ENCODE results near the gene BABAM2. TPM values are rescaled to one million over a fixed set of nuclear protein-coding genes. Genes with fewer than 3 reads are reported as not detected.

The BABAM2 gene
- total and polyA plus RNA-seq, 9 of the 15 experiments (the other 6 are each of a cell fraction or from before 2014, with no cell fraction given) = 10.9 to 37.4 (median 25.6) TPM

DNA sequence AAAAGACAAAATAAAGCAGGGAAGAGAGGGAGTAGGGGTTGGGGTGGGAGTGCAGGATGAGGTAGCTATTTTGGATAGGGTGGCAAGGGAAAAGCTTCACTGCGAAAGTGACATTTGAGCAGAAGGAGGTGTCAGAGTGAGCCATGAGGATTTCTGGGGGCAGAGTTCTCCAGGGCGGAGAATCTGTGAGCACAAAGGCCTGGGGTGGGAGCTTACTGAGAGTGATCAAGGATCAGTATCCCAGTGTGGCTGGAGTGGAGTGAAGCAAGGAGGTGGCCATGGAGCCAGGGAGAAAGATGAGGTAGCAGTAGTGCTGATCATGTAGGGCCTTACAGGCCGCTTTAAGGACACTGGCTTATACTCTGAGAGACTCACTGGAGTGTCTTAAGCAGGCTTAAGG is 291.3 kb downstream of the BABAM2 start (continued):
- TF ChIP-seq, protein P1, sequence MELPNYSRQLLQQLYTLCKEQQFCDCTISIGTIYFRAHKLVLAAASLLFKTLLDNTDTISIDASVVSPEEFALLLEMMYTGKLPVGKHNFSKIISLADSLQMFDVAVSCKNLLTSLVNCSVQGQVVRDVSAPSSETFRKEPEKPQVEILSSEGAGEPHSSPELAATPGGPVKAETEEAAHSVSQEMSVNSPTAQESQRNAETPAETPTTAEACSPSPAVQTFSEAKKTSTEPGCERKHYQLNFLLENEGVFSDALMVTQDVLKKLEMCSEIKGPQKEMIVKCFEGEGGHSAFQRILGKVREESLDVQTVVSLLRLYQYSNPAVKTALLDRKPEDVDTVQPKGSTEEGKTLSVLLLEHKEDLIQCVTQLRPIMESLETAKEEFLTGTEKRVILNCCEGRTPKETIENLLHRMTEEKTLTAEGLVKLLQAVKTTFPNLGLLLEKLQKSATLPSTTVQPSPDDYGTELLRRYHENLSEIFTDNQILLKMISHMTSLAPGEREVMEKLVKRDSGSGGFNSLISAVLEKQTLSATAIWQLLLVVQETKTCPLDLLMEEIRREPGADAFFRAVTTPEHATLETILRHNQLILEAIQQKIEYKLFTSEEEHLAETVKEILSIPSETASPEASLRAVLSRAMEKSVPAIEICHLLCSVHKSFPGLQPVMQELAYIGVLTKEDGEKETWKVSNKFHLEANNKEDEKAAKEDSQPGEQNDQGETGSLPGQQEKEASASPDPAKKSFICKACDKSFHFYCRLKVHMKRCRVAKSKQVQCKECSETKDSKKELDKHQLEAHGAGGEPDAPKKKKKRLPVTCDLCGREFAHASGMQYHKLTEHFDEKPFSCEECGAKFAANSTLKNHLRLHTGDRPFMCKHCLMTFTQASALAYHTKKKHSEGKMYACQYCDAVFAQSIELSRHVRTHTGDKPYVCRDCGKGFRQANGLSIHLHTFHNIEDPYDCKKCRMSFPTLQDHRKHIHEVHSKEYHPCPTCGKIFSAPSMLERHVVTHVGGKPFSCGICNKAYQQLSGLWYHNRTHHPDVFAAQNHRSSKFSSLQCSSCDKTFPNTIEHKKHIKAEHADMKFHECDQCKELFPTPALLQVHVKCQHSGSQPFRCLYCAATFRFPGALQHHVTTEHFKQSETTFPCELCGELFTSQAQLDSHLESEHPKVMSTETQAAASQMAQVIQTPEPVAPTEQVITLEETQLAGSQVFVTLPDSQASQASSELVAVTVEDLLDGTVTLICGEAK (IDR thresholded peaks at IDR 0.05) = no peak
- TF ChIP-seq, protein P1 (CRISPR knock-in tag; IDR thresholded peaks at IDR 0.05) = no peak
- TF ChIP-seq SETDB1 (IDR thresholded peaks at IDR 0.05; ENCODE audit: low read length) (no peak), HOXB6 (CRISPR knock-in tag; IDR thresholded peaks at IDR 0.05; ENCODE audit: borderline replicate concordance) (no peak), STAG1 (CRISPR knock-in tag; IDR thresholded peaks at IDR 0.05; ENCODE audit: borderline replicate concordance) (no peak), ZNF347 (CRISPR knock-in tag; IDR thresholded peaks at IDR 0.05; ENCODE audit: low read depth) (no peak), NR2C1 (IDR thresholded peaks at IDR 0.05) (no peak), NR2C1 (tag; IDR thresholded peaks at IDR 0.05) (no peak)
- TF ChIP-seq, protein P2, sequence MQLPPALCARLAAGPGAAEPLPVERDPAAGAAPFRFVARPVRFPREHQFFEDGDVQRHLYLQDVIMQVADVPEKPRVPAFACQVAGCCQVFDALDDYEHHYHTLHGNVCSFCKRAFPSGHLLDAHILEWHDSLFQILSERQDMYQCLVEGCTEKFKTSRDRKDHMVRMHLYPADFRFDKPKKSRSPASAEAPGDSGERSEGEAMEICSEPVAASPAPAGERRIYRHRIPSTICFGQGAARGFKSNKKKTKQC (CRISPR knock-in tag; IDR thresholded peaks at IDR 0.05) = no peak
- TF ChIP-seq, protein P3, sequence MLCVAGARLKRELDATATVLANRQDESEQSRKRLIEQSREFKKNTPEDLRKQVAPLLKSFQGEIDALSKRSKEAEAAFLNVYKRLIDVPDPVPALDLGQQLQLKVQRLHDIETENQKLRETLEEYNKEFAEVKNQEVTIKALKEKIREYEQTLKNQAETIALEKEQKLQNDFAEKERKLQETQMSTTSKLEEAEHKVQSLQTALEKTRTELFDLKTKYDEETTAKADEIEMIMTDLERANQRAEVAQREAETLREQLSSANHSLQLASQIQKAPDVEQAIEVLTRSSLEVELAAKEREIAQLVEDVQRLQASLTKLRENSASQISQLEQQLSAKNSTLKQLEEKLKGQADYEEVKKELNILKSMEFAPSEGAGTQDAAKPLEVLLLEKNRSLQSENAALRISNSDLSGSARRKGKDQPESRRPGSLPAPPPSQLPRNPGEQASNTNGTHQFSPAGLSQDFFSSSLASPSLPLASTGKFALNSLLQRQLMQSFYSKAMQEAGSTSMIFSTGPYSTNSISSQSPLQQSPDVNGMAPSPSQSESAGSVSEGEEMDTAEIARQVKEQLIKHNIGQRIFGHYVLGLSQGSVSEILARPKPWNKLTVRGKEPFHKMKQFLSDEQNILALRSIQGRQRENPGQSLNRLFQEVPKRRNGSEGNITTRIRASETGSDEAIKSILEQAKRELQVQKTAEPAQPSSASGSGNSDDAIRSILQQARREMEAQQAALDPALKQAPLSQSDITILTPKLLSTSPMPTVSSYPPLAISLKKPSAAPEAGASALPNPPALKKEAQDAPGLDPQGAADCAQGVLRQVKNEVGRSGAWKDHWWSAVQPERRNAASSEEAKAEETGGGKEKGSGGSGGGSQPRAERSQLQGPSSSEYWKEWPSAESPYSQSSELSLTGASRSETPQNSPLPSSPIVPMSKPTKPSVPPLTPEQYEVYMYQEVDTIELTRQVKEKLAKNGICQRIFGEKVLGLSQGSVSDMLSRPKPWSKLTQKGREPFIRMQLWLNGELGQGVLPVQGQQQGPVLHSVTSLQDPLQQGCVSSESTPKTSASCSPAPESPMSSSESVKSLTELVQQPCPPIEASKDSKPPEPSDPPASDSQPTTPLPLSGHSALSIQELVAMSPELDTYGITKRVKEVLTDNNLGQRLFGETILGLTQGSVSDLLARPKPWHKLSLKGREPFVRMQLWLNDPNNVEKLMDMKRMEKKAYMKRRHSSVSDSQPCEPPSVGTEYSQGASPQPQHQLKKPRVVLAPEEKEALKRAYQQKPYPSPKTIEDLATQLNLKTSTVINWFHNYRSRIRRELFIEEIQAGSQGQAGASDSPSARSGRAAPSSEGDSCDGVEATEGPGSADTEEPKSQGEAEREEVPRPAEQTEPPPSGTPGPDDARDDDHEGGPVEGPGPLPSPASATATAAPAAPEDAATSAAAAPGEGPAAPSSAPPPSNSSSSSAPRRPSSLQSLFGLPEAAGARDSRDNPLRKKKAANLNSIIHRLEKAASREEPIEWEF (CRISPR knock-in tag; IDR thresholded peaks at IDR 0.05) = no peak
- TF ChIP-seq, protein P4, sequence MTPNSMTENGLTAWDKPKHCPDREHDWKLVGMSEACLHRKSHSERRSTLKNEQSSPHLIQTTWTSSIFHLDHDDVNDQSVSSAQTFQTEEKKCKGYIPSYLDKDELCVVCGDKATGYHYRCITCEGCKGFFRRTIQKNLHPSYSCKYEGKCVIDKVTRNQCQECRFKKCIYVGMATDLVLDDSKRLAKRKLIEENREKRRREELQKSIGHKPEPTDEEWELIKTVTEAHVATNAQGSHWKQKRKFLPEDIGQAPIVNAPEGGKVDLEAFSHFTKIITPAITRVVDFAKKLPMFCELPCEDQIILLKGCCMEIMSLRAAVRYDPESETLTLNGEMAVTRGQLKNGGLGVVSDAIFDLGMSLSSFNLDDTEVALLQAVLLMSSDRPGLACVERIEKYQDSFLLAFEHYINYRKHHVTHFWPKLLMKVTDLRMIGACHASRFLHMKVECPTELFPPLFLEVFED (CRISPR knock-in tag; conservative IDR thresholded peaks at IDR 0.05) = no peak
